ENCODE measurements around the gene RIN3.
"Not testable (repeated sequence)": the region's sequence is repeated elsewhere in the genome, so short reads cannot be mapped to it uniquely, and the experiment has no call there.

The RIN3 gene

DNA sequence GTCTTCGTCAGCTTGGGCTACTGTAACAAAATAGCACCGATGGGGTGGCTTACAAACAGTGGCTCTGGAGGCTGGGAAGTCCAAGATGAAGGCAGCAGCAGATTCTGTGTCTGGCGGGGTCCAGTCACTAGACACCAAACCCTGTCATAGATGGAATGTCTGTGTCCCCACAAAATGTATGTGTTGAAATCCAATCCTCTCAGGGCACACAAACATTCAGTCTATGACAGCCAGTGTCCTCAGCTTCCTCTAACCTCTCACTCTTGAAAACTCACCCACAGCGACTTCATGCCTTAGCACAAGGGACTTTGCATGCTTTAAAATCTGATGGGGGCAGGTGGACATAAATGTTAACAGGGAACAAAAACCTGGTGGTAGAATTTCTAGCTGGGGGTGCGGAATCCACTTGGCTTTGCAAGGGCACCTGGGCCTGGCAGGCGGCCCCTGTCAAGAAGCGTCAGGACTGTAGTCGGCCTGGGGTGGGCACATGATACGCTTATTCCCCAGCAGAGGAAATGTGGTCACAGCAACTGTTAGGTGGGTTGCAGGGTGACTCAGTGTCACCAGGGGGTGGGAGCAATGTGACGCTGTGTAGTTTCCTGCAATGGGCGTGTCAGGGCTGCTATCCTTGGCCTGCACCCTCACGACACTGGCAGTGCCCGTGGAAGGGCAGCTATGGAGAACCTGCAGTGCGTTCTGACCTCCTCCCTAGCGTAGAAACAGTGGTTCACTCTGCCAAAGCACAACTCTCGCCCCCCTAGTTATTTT lies 17.7 kb downstream of the RIN3 start:
- DNase-seq, result peak; percentile 87

DNA sequence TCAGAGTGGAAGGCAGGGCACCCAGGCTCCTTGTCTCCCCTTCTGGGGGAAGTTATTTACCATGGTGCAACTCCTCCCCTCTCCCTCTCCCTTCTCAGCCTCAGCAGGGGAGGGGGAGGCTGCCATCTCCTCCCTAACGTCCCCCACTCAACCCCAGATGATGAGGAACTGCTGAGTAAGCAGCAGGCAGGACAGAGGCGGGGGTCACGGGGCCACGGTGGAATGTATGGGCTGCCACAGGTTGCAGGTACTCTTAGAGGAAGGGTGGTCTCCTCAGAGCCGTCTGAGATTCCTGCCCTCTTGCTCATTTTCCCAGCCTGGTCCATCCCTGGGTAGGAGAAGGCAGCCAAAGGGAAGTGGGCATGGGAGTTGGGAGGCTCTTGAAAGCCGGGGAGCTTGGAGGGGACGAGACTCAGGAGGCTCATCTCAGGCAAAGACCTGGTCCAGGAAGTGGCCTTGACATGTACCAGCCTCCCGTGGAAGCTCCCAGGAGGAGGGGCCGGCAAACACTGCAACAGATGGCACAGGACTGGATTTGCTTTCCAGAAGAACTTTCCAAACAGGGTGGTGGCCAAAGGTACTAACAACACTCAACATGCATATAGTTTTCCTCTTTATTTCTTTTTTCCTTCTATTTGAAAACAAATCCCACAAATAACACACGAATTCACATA lies 19.0 kb downstream of the RIN3 start:
- no peak for DNase-seq

DNA sequence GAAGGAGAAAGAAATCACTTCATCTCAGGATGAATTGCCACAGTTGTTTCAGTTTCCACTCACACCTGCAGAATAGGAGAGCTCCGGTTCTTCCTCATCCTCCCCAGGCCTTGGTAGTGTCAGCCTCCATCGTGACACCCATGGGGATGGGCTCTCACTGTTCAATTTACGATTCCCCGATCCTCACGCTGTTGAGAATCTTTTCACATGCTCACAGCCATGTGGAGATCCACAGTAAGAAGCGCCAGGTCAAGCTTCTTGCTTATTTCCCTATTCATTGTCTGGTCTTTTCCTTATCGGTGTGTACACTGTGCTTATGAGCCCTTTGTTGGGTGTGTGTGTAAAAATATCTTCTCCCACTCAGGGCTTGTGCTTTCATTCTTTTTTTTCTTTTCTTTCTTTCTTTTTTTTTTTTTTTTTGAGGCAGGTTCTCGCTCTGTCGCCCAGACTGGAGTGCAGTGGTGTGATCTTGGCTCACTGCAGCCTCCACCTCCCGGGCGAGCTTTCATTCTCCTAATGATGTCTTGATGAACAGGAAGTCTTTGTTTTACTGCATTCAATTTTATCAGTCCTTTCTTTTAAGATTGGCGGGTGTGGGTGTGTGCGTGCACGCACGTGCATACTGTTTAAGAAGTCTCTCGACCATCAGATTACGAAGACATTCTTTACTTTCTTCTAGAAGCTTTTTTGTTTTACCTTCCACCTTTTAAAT lies 21.5 kb downstream of the RIN3 start:
- DNase-seq, result no peak

- not testable (repeated sequence) for DNase-seq
Observed at GRCh38 chr14:92536231-92536630, 22.6 kb downstream of the RIN3 start.

DNA sequence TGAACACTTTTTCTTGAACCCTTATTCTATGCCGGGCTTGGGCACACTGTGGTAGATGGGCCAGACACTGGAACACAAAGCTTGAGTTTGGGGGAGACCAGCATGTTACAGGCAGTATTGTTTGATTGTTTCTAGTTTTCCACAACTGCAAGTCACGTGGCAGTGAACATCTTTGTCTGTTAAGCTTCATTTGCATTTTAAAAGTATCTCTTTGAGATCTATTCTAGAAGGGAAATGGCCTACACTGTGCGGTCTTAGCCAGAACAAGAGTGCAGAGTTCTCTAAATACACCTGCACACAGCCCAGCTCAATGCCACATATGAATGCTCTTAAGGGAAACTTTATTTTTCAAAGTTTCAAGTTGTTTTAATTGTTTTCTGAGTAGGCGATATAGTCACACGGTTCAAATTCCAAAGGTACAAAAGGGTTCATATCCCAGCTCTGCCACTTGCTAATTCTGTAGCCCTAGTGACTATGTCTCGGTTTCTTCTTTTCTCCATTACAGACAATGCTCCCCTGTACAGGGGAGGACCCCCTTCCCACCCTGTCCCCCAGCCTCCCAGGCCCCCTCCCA lies 24.9 kb downstream of the RIN3 start:
- DNase-seq, result no peak

- DNase-seq, result no peak
Observed at GRCh38 chr14:92539419-92539818, 25.8 kb downstream of the RIN3 start.

DNA sequence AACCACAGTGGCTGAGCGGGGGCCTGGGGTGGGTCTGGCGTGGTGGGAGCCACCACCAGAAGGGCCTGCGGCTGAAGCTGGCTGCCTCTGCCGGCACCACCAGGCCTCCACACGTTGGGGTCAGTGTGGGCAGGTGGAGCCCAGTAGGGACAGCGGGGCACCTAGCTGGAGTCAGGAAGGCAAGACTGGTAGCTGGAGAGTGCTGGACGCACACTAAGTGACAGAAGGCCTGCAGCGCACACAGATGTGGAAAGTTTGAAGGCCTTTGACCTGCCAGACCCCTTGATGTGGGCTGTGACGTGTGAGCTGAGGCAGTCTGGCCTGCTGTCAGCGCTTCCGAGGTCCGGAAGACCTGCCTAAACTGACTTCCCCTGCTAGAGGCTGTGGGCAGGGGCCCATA lies 26.3 kb downstream of the RIN3 start:
- DNase-seq, result no peak

- peak; percentile 60 for DNase-seq
Observed at GRCh38 chr14:92540472-92541048, 27.0 kb downstream of the RIN3 start.

- DNase-seq, result no peak
Observed at GRCh38 chr14:92542766-92543554, 29.4 kb downstream of the RIN3 start.

DNA sequence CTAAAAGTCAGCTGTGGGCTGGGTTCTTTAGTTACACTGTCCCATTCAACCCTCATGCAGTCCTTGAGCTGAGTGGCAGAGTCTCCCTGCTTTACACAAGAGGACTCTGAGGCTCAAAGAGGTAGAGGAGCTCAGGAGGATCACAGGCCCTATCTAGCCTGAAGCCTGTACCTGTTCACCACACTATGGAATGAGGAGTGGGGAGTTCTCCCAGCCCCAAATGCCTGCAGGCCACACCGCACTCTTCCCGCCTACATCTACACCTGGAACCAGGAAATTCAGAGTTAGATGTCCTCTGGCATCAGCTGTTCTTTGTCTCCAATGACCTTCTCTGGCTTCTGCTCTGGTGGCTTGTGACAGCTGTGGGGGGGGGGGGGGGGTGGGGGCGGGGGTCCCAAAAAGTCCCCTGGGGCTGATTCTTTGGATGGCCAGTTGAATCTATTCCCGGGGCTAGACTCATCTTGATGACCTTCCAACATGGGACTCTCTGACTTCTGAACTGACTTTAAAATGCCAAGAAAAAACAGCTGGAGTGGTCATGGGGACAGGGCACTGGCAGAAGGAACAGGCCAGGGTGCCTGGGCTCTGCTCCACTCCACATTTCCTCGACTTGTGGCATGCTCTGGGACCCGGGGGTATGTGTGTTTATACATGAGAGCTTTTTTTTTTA lies 30.6 kb downstream of the RIN3 start:
- DNase-seq, result no peak

DNA sequence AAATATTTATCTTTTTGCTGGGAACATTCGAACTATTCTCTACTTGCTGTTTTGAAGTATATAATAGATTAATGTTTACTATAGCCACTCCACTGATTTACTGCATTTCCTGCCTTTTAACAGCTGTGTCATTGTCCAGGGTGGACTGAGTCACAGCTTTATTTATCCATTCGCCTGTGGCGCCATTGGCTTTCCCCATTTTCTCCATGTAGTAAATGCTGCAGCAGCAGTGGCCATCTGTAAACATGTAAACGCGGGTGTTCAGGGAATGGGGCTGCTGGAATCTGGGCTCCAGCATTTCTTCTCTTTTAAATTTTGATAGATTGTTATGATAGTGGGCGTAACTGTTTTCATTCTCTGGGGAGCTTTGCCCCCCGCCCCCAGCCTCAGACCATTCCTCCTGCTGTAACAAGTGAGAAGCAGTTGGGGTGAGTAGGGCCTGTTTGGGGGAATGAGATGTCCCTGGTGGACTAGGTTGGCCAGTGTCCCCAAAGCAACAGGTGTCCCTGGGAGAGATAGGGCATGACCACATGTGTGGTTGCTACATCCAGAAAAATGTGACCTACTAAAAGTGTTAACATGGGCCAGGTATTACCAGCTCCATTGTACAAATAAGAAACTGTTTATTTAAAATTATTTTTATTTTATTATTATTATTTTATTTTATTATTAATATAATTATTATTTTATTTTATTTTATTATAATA lies 32.9 kb downstream of the RIN3 start:
- DNase-seq, result no peak

DNA sequence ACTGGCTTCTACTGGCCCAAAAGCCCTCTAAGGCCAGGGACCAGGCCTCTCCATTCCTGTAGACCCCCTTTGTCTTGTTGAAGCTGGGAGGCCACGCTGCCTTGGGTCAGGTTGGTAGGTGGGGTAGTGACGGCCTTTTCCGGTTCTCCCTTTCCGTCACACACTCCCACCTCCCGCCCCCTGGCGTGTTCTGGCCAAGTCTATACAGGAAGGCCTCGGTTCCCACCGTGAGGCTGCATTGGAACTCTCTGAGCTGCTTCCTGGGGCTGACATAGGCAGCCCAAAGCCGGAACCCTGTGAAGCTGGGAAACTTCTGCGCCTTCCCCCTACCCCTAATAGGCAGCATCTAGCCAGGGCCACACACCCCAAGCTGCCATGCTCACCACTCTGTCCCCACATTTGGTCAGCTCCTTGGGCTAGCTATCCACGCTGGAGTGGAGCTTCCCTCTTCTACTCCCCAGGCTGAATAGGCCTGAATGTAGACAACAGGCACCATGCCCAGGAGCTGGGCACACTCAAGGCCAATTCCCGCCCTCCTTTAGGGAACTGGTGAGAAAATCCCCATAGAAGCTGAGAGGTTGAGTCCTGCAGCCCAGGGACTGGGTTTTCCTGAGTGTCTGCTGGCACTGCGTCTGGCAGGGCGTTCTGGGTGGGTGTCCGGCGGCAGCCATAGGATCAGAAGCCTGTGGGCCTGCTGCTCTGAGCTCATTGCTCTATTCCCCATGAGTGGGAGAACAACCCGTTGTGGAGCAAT lies 35.7 kb downstream of the RIN3 start:
- peak; percentile 31 for DNase-seq

GRCh38 chr14:92549859-92550230 lies 36.3 kb downstream of the RIN3 start:
- peak; percentile 31 for DNase-seq

GRCh38 chr14:92551044-92551841 lies 37.7 kb downstream of the RIN3 start:
- DNase-seq, result peak; percentile 48

- DNase-seq, result peak; percentile 52
Observed at GRCh38 chr14:92552066-92552465, 38.5 kb downstream of the RIN3 start.

DNA sequence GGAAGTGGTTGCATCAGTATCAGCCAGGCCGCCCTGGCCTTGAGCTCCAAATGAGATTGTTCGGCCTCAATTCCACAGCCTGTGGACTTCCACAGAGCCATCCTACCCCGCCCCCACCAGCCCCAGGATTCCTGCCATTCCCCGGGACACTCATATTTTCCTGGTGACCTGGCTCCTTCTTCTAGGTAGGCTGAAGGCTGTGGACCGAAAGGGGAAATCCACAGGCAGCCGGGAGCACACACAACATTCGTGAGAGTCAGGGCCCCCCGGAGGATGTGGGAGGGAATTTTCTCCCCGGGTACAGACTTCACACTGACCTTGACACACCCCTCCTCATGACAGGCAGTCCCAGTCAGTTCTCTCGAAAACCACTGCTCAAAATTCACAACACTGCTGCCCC lies 39.9 kb downstream of the RIN3 start:
- DNase-seq, result no peak

DNA sequence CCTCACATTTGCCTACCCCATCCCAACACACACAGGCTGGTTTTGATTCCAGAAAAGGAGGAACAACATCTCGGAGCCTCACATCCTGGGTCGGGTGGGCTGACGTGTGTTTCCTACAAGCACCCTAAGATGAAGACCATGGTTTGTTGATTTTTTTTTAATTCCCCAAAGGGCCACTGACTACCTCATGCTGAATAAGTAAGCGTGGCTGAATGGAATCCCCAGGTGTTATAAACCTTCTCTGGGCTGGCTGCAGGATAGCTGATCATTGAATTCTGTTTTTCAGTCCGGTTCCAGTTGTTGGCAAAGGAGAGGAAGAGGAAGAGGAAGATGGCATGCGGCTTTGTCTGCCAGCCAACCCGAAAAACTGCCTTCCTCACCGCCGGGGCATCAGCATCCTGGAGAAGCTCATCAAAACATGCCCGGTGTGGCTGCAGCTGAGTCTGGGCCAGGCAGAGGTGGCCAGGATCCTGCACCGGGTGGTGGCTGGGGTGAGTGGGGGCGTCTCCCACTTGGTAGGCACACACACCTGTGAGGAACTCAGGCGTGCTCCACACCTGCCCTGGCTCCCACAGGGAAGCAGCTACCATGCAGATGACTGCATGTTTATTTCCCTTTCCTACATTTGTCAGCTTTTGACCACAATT lies 42.0 kb downstream of the RIN3 start:
- no peak for DNase-seq

DNA sequence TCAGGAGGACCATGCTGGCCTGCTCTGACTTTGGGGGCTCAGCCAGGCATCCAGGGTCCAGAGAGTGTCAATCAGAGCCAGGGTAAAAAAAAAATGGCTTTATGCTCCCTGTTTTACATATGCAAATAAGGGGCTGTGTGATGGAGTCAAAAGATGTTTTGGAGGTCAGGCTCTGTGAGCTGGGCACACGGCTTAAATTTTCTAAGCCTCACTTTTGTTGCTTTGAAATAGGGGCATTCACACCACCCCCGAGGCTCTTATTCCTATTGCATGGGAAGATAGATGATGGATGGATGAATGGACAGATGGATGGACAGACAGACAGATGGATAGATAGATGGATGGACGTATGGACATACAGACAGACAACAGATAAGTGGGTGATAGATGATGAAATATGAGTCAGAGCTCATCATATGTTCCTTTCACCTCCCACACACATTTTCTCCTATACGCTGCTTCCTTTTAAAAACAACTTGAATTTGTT lies 42.7 kb downstream of the RIN3 start:
- DNase-seq, result peak; percentile 65

Data from suppressor macrophage treated with lipopolysaccharide for 4 hours (primary cell).